Heart right ventricle (tissue), 16 donors: ENCODE measurements around the gene GRM8. TPM values are rescaled to one million over a fixed set of nuclear protein-coding genes. Genes with fewer than 3 reads are reported as not detected.

Experiments
- ATAC-seq, 8 donors: fragments of 200-7000 bp; cut with Tn5 transposase; one replicate each; pipeline ENCODE4 v1.9.1; 2020; ENCODE audit warnings: mild to moderate bottlenecking in 8 of 8, moderate library complexity in 8 of 8, moderate number of reproducible peaks in 1 of 8
- DNase-seq, 2 donors: peaks; one replicate each; pipeline ENCODE4 v3.0.0-alpha.2; 2020
- H3K27ac ChIP-seq, 10 donors: fragments of 200-600 bp; sonication (generic) in 2 of 10; one replicate each; pipeline versions ENCODE4 v1.5.0 to v1.8.0; 2020 to 2022; ENCODE audit warnings: mild to moderate bottlenecking in 3 of 10
- H3K27me3 ChIP-seq, 7 donors: fragments of 200-600 bp; one replicate each; pipeline ENCODE4 v1.8.0; 2021 to 2022; ENCODE audit warnings: mild to moderate bottlenecking in 2 of 7
- H3K36me3 ChIP-seq, 9 donors: fragments of 200-600 bp; sonication (generic) in 1 of 9; one replicate each; pipeline versions ENCODE4 v1.5.0 to v1.8.0; 2020 to 2022; ENCODE audit warnings: mild to moderate bottlenecking in 2 of 9
- H3K4me1 ChIP-seq, 9 donors: fragments of 200-600 bp; sonication (generic) in 1 of 9; one replicate each; pipeline versions ENCODE4 v1.5.0 to v1.8.0; 2020 to 2022; ENCODE audit warnings: mild to moderate bottlenecking in 4 of 9
- H3K4me3 ChIP-seq, 10 donors: fragments of 200-600 bp; sonication (generic) in 2 of 10; one replicate each; pipeline versions ENCODE4 v1.5.0 to v1.8.0; 2020 to 2022; ENCODE audit warnings: mild to moderate bottlenecking in 7 of 10, moderate library complexity in 2 of 10
- H3K9me3 ChIP-seq, 11 donors: fragments of 200-600 bp in 10 of 11; sonication (generic) in 2 of 11; one replicate each; pipeline versions ENCODE4 v1.5.0 to v1.8.0; 2013 to 2022; ENCODE audit warnings: mild to moderate bottlenecking in 2 of 11, control low read depth in 1 of 11, moderate library complexity in 1 of 11
- WGBS, 2 donors: extraction: QIAGEN DNeasy Blood & Tissue Kit; methylation state at CpG; one replicate each; pipeline ENCODE4 v1.1.7; 2013; ENCODE audit warnings: inconsistent platforms in 1 of 2; 5-methylcytosine and 5-hydroxymethylcytosine counted together
- intact Hi-C, 10 donors: fragments of 100-400 bp; cut with DNase I; formaldehyde crosslinking; loops; one replicate each; pipeline versions ENCODE4 v1.11.1 to v1.14.2; 2022
- polyA plus RNA-seq, 2 donors: library from polyadenylated mRNA; stranded (reverse); fragments of 200-250 nt; gene quantifications; one replicate each; pipeline ENCODE4 v1.2.3, GENCODE V29; 2013
- total RNA-seq, 10 donors: library from RNA; stranded (reverse); fragmentation: NEBNext Ultra II Directional in 3 of 10; extraction: Animal tissue kit (Norgen Biotek cat#: 25700) in 3 of 10; gene quantifications; one replicate each; pipeline versions ENCODE4 v1.2.1 to v1.2.4, GENCODE V29; 2021 to 2023
- TF ChIP-seq, protein P1 (sequence below), 9 donors: fragments of 200-600 bp; sonication (generic) in 2 of 9; IDR thresholded peaks; one replicate each; pipeline versions ENCODE4 v1.5.0 to v1.8.0; 2021 to 2022; ENCODE audit warnings: antibody characterized with exemption in 9 of 9, mild to moderate bottlenecking in 5 of 9, moderate library complexity in 1 of 9
- donor health status: Arrhythmogenic right ventricular cardiomyopathy.
- donor health status: ischemic (EF 13 %, LVEDD 7.1; RV severe dilation, severe dysfunction).
- donor health status: healthy with polysubstance abuse.
- donor health status: DM: no; HTN: yes; CAD: no.
- donor health status: DM: no; HTN: no; CAD: no.
- donor health status: ischemic (EF 25% LVEDD 6.9; RV normal size, moderate dysfunction).
- donor health status: ischemic (EF 25% LVEDD 5.7; RV mildly dilated, moderate dysfunction).
- donor health status: healthy.
- donor health status: DM: yes; HTN: yes; CAD: no.
- donor health status: Ischemic cardiomyopathy.
- donor health status: ischemic (EF 35%, LVEDD 5.7; RV mildly dilated, moderate dysfunction).
- donor health status: nonischemic (EF 11% LVEDD 7.7; RV severe dilation, severe dysfunction).
- donor health status: DM: yes; HTN: yes; CAD: no.
- donor health status: PGD.
- donor health status: ischemic (EF 29% LVEDD 5.4; RV normal size, mild dysfunction).
- donor health status: nonischemic (EF 23%, LVEDD 6.1; RV moderate dilation, normal function).

GRM8 gene
- total and polyA plus RNA-seq, 12 donors = 0.13 to 0.68 (median 0.34) TPM; not detected in 5

- H3K4me3 ChIP-seq = no peak overlapping the region
- no peaks in the 10 kb centered on the region for H3K4me1 ChIP-seq
- DNase-seq = no peak
- no peaks in the 10 kb centered on the region for H3K9me3 ChIP-seq
- no peak for ATAC-seq
- intact Hi-C loops = no loop called here
- H3K36me3 ChIP-seq = no peaks in the 10 kb centered on the region
- TF ChIP-seq, protein P1, sequence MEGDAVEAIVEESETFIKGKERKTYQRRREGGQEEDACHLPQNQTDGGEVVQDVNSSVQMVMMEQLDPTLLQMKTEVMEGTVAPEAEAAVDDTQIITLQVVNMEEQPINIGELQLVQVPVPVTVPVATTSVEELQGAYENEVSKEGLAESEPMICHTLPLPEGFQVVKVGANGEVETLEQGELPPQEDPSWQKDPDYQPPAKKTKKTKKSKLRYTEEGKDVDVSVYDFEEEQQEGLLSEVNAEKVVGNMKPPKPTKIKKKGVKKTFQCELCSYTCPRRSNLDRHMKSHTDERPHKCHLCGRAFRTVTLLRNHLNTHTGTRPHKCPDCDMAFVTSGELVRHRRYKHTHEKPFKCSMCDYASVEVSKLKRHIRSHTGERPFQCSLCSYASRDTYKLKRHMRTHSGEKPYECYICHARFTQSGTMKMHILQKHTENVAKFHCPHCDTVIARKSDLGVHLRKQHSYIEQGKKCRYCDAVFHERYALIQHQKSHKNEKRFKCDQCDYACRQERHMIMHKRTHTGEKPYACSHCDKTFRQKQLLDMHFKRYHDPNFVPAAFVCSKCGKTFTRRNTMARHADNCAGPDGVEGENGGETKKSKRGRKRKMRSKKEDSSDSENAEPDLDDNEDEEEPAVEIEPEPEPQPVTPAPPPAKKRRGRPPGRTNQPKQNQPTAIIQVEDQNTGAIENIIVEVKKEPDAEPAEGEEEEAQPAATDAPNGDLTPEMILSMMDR (IDR thresholded peaks at IDR 0.05) = no peak
- H3K27ac ChIP-seq = no peak overlapping the region
- 93 to 95% methylated on average over 3 of the region's 3 CpGs for WGBS, 2 donors
- no peaks in the 10 kb centered on the region for H3K27me3 ChIP-seq
These were observed 431.8 kb downstream of the GRM8 start for GRCh38 chr7:126820925-126821324.

DNA sequence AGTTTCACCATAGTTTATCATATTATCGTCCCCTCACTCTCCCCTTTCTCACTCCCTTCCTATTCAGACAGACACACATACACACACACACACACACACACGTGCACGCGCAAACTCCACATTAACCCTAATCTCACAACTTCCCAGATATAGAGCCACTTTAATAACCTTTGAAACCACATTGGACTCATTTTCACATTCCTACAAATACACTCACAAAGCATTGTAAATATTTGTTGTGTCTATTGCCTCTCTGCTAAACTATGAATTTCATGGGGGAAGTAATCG lies 433.6 kb downstream of the GRM8 start:
- DNase-seq (no peak), ATAC-seq (no peak)
- intact Hi-C loops = no loop called here
- Histone ChIP-seq H3K36me3 (no peaks in the 10 kb centered on the region), H3K4me1 (no peaks in the 10 kb centered on the region), H3K27ac (no peak overlapping the region), H3K27me3 (no peaks in the 10 kb centered on the region), H3K9me3 (no peaks in the 10 kb centered on the region), H3K4me3 (no peak overlapping the region)
- TF ChIP-seq, protein P1 (IDR thresholded peaks at IDR 0.05) = no peak
- 83 to 92% methylated on average over 5 of the region's 5 CpGs for WGBS, 2 donors

- Histone ChIP-seq H3K4me3 (no peak overlapping the region), H3K4me1 (no peaks in the 10 kb centered on the region), H3K27me3 (no peaks in the 10 kb centered on the region), H3K27ac (no peak overlapping the region), H3K9me3 (no peaks in the 10 kb centered on the region), H3K36me3 (no peaks in the 10 kb centered on the region)
- TF ChIP-seq, protein P1 (IDR thresholded peaks at IDR 0.05) = no peak
- intact Hi-C loops = no loop called here
- 80 to 84% methylated on average over 3 of the region's 3 CpGs for WGBS, 2 donors
- ATAC-seq = no peak
- no peak for DNase-seq
These were observed 434.1 kb downstream of the GRM8 start for GRCh38 chr7:126818393-126819196.

DNA sequence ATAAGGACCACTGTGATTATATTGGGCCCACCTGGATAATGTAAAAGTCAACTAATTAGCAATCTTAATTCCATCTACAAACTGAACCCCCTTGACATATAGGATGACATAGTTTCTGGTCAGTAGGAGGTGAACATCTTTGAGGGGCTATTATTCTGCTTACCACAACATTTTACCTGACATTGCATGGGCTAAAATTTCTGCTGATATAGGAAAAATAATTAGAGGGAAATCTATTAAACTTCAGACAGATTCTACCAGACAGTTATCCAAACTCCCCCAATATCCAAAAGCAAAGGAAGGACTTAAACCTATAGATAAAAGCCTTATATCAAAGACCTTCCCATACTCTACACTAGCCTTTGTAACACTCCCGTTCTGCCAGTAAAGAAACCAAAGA lies 443.6 kb downstream of the GRM8 start:
- Histone ChIP-seq H3K9me3 (peaks cover 0 to 19% (median 0%) of the 10 kb centered on the region in 11 donors), H3K27ac (no peak overlapping the region), H3K4me1 (no peaks in the 10 kb centered on the region), H3K27me3 (peaks cover 0 to 5% (median 0%) of the 10 kb centered on the region in 7 donors), H3K4me3 (no peak overlapping the region), H3K36me3 (no peaks in the 10 kb centered on the region)
- DNase-seq (no peak), ATAC-seq (no peak)
- TF ChIP-seq, protein P1 (IDR thresholded peaks at IDR 0.05) = no peak
- intact Hi-C loops = loop anchor here in 5 of 10 donors (5.0 to 10.0 kb wide), 3 partner anchors 443 to 706 kb away; partner anchors contain the start of gene GRM8 (in 5 of the 5)
- WGBS, 2 donors = 80 to 88% methylated on average over 1 of the region's 1 CpG
